ENCODE measurements around the gene OLFML1. TPM values are rescaled to one million over a fixed set of nuclear protein-coding genes. Genes with fewer than 3 reads are reported as not detected.

The OLFML1 gene
- total RNA-seq, 4 donors from 2014 or later, result 1.2 to 13.1 (median 6.6) TPM

DNA sequence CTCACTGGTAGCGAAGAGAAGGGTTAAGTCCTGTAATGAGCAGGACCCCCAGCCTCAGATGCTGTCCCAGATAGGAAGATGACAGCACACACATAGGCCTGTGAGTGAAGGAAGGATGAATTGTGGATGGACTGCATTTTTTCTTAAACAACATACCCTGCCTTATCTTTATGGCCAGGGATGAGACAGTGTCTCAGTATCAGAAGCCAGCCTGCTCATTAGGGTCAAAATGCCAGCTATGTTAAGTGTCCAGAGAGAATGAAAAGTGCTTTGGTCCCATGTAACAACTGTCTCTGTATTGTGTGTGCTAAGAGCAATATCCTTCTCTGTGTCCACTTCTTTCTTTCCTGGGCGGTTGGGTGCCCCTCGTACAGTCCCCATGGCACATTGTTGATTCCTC lies 58.7 kb downstream of the OLFML1 start:
- DNase-seq (ENCODE audit: low spot score in 2 of 2), result no peak
- Histone ChIP-seq H3K27ac (no peak overlapping the region), H3K36me3 (no peaks in the 10 kb centered on the region), H3K27me3 (no peaks in the 10 kb centered on the region), H3K4me3 (no peak overlapping the region), H3K9me3 (no peaks in the 10 kb centered on the region), H3K4me1 (peaks cover 0 to 3% (median under 1%) of the 10 kb centered on the region in 4 donors)
- WGBS, 2 donors, result 81 to 83% methylated on average over 3 of the region's 3 CpGs
- TF ChIP-seq POLR2A (IDR thresholded peaks at IDR 0.05), result no peak
- TF ChIP-seq CTCF (IDR thresholded peaks at IDR 0.05), result no peak
- no peak for TF ChIP-seq EP300 (IDR thresholded peaks at IDR 0.05)

GRCh38 chr11:7545611-7546010 lies 60.3 kb downstream of the OLFML1 start:
- Histone ChIP-seq H3K9me3 (no peaks in the 10 kb centered on the region), H3K36me3 (peaks cover 0 to 9% (median 0%) of the 10 kb centered on the region in 3 donors), H3K4me1 (no peaks in the 10 kb centered on the region), H3K4me3 (no peak overlapping the region), H3K27ac (no peak overlapping the region), H3K27me3 (no peaks in the 10 kb centered on the region)
- WGBS, 2 donors, result 84 to 92% methylated on average over 4 of the region's 4 CpGs
- no peak for DNase-seq (ENCODE audit: low spot score in 2 of 2)
- TF ChIP-seq POLR2A (IDR thresholded peaks at IDR 0.05) (no peak), CTCF (IDR thresholded peaks at IDR 0.05) (no peak), EP300 (IDR thresholded peaks at IDR 0.05) (no peak)

DNA sequence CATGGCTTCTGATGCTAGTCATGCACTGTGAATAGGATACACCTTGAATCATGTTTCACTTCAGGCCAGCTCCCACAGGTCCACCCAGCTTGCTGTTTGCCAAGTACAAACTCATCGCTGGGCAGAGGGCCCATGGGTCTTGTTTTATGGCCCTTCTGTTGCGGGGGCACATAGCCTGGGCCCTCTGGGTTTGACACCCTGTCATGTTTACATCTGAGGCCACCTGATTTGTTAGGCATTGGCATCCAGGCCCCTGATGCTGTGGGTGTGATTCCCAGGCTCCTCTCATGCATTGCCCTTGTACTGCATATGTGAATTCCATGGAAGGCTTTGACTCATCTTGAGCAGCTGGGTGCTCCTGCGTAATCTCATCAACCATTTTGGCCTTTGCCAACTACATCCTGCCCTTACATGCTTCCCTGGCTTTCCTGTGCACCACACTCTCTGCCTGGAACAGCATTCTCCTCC lies 61.1 kb downstream of the OLFML1 start:
- Histone ChIP-seq H3K27ac (no peak overlapping the region), H3K27me3 (no peaks in the 10 kb centered on the region)

DNA sequence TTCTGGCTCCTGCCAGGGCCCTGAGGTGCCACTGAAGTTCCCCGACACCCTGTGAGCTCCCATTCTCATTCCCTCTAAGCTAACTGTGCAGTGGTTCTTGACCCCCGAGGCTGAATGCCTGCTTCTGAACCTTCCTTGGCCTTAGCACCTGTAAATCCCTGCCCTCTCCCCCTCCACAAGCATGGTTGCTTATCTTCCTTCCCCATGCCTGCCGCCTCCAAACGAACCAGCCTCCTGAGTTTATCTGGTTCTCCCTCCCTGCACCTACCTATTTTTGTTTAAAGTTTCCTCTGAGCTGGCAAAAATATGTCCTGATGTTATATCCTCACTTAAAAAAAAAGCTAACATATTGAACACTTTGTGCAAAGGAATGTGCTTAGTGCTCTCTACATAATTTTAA lies 62.4 kb downstream of the OLFML1 start:
- peaks cover 0 to 5% (median 2%) of the 10 kb centered on the region in 4 donors for H3K4me1 ChIP-seq

More for the DNA sequence above, 61.1 kb downstream of the OLFML1 start:
- DNase-seq (ENCODE audit: low spot score in 2 of 2), result no peak
- Histone ChIP-seq H3K36me3 (peaks cover 0 to 9% (median 0%) of the 10 kb centered on the region in 3 donors), H3K9me3 (no peaks in the 10 kb centered on the region), H3K4me1 (no peaks in the 10 kb centered on the region), H3K4me3 (no peak overlapping the region)
- 93 to 94% methylated on average over 3 of the region's 3 CpGs for WGBS, 2 donors
- no peak for TF ChIP-seq EP300 (IDR thresholded peaks at IDR 0.05)
- no peak for TF ChIP-seq CTCF (IDR thresholded peaks at IDR 0.05)
- TF ChIP-seq POLR2A (IDR thresholded peaks at IDR 0.05), result no peak

More for the DNA sequence above, 62.4 kb downstream of the OLFML1 start:
- no peak overlapping the region for H3K27ac ChIP-seq
- TF ChIP-seq CTCF (IDR thresholded peaks at IDR 0.05) (no peak), POLR2A (IDR thresholded peaks at IDR 0.05) (no peak), EP300 (IDR thresholded peaks at IDR 0.05) (no peak)
- peaks cover 0 to 9% (median 0%) of the 10 kb centered on the region in 3 donors for H3K36me3 ChIP-seq
- DNase-seq (ENCODE audit: low spot score in 2 of 2), result no peak
- 80 to 82% methylated on average over 4 of the region's 4 CpGs for WGBS, 2 donors
- no peak overlapping the region for H3K4me3 ChIP-seq
- H3K27me3 ChIP-seq, result no peaks in the 10 kb centered on the region
- H3K9me3 ChIP-seq, result no peaks in the 10 kb centered on the region

All from tibial nerve (tissue), 4 donors.